Vagina (tissue), 2 donors: ENCODE measurements around the gene MXRA7. TPM values are rescaled to one million over a fixed set of nuclear protein-coding genes. Genes with fewer than 3 reads are reported as not detected.

ENCODE experiments used
- DNase-seq, 2 donors: peaks; one replicate each; pipeline ENCODE4 v3.0.0-alpha.2; 2017; ENCODE audit errors: extremely low spot score in 2 of 2
- H3K27ac ChIP-seq: fragments of 200-600 bp; sonication (generic); one replicate; pipeline ENCODE4 v1.5.1; 2019
- H3K27me3 ChIP-seq: fragments of 200-600 bp; sonication (generic); one replicate; pipeline ENCODE4 v1.5.1; 2019
- H3K36me3 ChIP-seq, 2 donors: fragments of 200-600 bp; sonication (generic); one replicate each; pipeline ENCODE4 v1.5.1; 2017 to 2019
- H3K4me1 ChIP-seq: fragments of 200-600 bp; sonication (generic); one replicate; pipeline ENCODE4 v1.5.1; 2019
- H3K4me3 ChIP-seq, 2 donors: fragments of 200-600 bp; sonication (generic); 1 replicate in 1 of 2; 2 replicates in 1 of 2; pipeline ENCODE4 v1.5.1; 2016 to 2019
- H3K9me3 ChIP-seq: fragments of 200-600 bp; sonication (generic); one replicate; pipeline ENCODE4 v1.5.1; 2019
- CTCF ChIP-seq, 3 experiments: fragments of 450-650 bp in 2 of 3; fragments of 200-600 bp in 1 of 3; sonication (generic) in 1 of 3; IDR thresholded peaks; one replicate each; pipeline ENCODE4 v1.5.1; 2017 to 2019; ENCODE audit warnings: antibody characterized with exemption in 3 of 3, mild to moderate bottlenecking in 2 of 3, moderate library complexity in 2 of 3
- POLR2A ChIP-seq, 2 donors: fragments of 450-650 bp; IDR thresholded peaks; one replicate each; pipeline ENCODE4 v1.6.1; 2017; ENCODE audit warnings: antibody characterized with exemption in 2 of 2, mild to moderate bottlenecking in 2 of 2, moderate library complexity in 2 of 2
- POLR2AphosphoS5 ChIP-seq, 2 donors: sonication (generic); formaldehyde crosslinking; IDR thresholded peaks; one replicate each; pipeline ENCODE4 v1.9.0; 2017; ENCODE audit warnings: antibody characterized with exemption in 2 of 2, mild to moderate bottlenecking in 2 of 2, low read depth in 1 of 2; ENCODE audit not compliant: insufficient read depth in 1 of 2
- intact Hi-C: fragments of 100-400 bp; cut with DNase I; formaldehyde crosslinking; loops from one replicate; pipeline ENCODE4 v1.15.1; 2023
- total RNA-seq: library from RNA; depleted of rRNA; stranded (reverse); fragments of >200 nt; gene quantifications from one replicate; pipeline ENCODE4 v1.2.3, GENCODE V29; 2016

The MXRA7 gene
- total RNA-seq, 1 donor from 2014 or later = 114 TPM

- H3K27me3 ChIP-seq = no peaks in the 10 kb centered on the region
- H3K9me3 ChIP-seq = no peaks in the 10 kb centered on the region
- intact Hi-C loops = no loop called here
- no peak for DNase-seq
- no peak overlapping the region for H3K4me3 ChIP-seq
- TF ChIP-seq CTCF (IDR thresholded peaks at IDR 0.05) (no peak), POLR2A (IDR thresholded peaks at IDR 0.05) (no peak), POLR2AphosphoS5 (IDR thresholded peaks at IDR 0.05; ENCODE audit: insufficient read depth in 1 of 2, low read depth in 1 of 2) (no peak)
- H3K4me1 ChIP-seq = peaks cover 57% of the 10 kb centered on the region
- H3K36me3 ChIP-seq = no peaks in the 10 kb centered on the region
- no peak overlapping the region for H3K27ac ChIP-seq
These were observed 3.9 kb downstream of the MXRA7 start for GRCh38 chr17:76706817-76707216.

GRCh38 chr17:76704805-76705204 is 6.0 kb downstream of the MXRA7 start:
- Histone ChIP-seq H3K4me3 (no peak overlapping the region), H3K36me3 (no peaks in the 10 kb centered on the region), H3K9me3 (no peaks in the 10 kb centered on the region), H3K27ac (no peak overlapping the region), H3K4me1 (peaks cover 65% of the 10 kb centered on the region), H3K27me3 (no peaks in the 10 kb centered on the region)
- intact Hi-C loops = no loop called here
- no peak for DNase-seq
- TF ChIP-seq POLR2A (IDR thresholded peaks at IDR 0.05) = no peak
- TF ChIP-seq POLR2AphosphoS5 (IDR thresholded peaks at IDR 0.05; ENCODE audit: insufficient read depth in 1 of 2, low read depth in 1 of 2) = no peak
- TF ChIP-seq CTCF (IDR thresholded peaks at IDR 0.05) = no peak

- Histone ChIP-seq H3K27me3 (no peaks in the 10 kb centered on the region), H3K9me3 (no peaks in the 10 kb centered on the region), H3K4me3 (no peak overlapping the region), H3K27ac (no peak overlapping the region), H3K4me1 (peaks cover 65% of the 10 kb centered on the region), H3K36me3 (no peaks in the 10 kb centered on the region)
- intact Hi-C loops = no loop called here
- no peak for DNase-seq
- TF ChIP-seq POLR2A (IDR thresholded peaks at IDR 0.05) (no peak), POLR2AphosphoS5 (IDR thresholded peaks at IDR 0.05; ENCODE audit: insufficient read depth in 1 of 2, low read depth in 1 of 2) (no peak), CTCF (IDR thresholded peaks at IDR 0.05) (no peak)
These were observed 7.7 kb downstream of the MXRA7 start for GRCh38 chr17:76702941-76703637.

- Histone ChIP-seq H3K27ac (peak overlapping the region; percentile 68), H3K36me3 (no peaks in the 10 kb centered on the region), H3K4me1 (peaks cover 66% of the 10 kb centered on the region), H3K27me3 (no peaks in the 10 kb centered on the region), H3K4me3 (no peak overlapping the region), H3K9me3 (no peaks in the 10 kb centered on the region)
- TF ChIP-seq POLR2AphosphoS5 (IDR thresholded peaks at IDR 0.05; ENCODE audit: insufficient read depth in 1 of 2, low read depth in 1 of 2) (no peak), POLR2A (IDR thresholded peaks at IDR 0.05) (no peak), CTCF (IDR thresholded peaks at IDR 0.05) (no peak)
- DNase-seq = no peak
- intact Hi-C loops = no loop called here
These were observed 8.7 kb downstream of the MXRA7 start for GRCh38 chr17:76702076-76702475.

- H3K9me3 ChIP-seq = no peaks in the 10 kb centered on the region
- H3K27me3 ChIP-seq = no peaks in the 10 kb centered on the region
- H3K36me3 ChIP-seq = no peaks in the 10 kb centered on the region
- intact Hi-C loops = no loop called here
- TF ChIP-seq POLR2A (IDR thresholded peaks at IDR 0.05) (no peak), CTCF (IDR thresholded peaks at IDR 0.05) (no peak), POLR2AphosphoS5 (IDR thresholded peaks at IDR 0.05; ENCODE audit: insufficient read depth in 1 of 2, low read depth in 1 of 2) (no peak)
- peak overlapping the region; percentile 68 for H3K27ac ChIP-seq
- DNase-seq = no peak
- H3K4me3 ChIP-seq = peak overlapping the region in 1 of 2 donors; percentile 35
- H3K4me1 ChIP-seq = peaks cover 69% of the 10 kb centered on the region
These were observed 9.2 kb downstream of the MXRA7 start for GRCh38 chr17:76701471-76701967.
